ENCODE results near the gene LAYN.

LAYN gene

DNA sequence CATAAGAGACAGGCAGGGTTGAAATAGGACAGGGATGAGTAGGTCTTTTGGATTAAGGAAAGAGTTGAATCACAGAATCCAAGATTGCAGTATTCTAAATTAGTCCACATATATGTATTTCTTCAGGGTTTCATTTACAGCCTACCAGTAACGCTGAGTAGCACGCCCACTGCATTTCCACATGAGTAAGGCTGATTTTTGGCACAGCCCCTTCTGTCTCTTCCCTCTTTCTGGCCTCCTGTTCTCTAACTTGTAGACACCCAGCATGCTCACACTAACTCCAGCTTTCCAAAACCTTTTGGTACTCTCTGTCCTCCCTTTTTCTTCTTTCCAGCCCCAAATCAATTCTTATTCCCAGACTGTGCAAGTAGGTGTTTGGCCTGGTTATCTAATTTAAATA lies 58.0 kb downstream of the LAYN start:
- DNase-seq, result no peak

DNA sequence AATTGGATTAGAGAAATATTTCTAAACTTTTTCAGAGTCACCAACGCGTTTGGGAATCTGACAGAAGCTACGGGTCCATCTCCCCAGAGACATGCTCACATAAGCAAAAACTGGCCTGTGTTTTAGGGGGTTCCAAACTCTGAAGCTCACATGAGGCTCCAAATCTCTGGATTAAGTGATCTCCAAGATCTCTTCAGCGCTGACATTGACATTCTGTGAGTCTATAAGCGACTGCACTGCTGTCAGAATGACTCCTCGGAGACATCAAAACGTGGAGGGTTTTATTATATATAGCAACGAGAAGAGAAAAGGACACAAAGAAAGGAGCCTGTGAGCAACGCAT lies 61.1 kb downstream of the LAYN start:
- DNase-seq, result no peak

DNA sequence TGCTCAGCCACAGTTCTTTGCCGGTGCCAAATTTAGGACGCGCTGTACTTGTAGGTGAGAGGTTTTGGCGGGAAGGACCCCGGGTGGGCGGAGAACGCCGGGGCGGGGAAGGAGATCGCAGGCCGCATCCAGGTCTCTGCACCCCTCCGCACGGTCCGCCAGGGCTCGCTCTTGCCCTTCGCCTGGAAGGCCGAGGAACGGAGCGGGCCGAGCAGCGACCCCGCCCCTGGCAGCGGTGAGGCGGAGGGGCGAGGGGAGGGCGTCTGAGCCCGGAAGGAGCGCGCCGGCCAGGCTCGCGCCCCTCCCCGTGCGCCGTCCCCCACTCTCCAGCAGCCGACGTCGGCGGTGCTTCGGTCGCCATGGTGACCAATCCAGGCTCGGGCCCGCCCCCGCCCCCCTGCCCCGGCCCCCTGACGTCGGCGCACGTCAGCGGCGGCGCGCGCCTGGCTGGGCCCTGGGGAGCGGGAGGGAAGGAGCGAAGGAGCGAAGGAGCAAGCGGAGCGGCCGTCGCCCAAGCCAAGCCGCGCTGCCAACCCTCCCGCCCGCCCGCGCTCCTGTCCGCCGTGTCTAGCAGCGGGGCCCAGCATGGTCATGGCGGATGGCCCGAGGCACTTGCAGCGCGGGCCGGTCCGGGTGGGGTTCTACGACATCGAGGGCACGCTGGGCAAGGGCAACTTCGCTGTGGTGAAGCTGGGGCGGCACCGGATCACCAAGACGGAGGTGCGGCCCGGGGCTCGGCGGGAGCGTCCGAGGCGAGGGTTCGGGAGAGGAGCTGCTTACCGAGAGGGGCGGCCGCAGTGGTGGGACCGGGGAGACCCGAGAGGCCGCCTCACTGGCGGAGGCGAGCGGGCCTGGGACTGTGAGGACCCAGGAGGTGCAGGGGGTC lies 61.7 kb downstream of the LAYN start, which contains the start of gene SIK2:
Gene SIK2, plus strand, starts transcription at position 471 of the 886 bp plus-strand sequence. Its CDS starts 115 bp downstream, at position 586.
- DNase-seq, result peak; percentile 93

DNA sequence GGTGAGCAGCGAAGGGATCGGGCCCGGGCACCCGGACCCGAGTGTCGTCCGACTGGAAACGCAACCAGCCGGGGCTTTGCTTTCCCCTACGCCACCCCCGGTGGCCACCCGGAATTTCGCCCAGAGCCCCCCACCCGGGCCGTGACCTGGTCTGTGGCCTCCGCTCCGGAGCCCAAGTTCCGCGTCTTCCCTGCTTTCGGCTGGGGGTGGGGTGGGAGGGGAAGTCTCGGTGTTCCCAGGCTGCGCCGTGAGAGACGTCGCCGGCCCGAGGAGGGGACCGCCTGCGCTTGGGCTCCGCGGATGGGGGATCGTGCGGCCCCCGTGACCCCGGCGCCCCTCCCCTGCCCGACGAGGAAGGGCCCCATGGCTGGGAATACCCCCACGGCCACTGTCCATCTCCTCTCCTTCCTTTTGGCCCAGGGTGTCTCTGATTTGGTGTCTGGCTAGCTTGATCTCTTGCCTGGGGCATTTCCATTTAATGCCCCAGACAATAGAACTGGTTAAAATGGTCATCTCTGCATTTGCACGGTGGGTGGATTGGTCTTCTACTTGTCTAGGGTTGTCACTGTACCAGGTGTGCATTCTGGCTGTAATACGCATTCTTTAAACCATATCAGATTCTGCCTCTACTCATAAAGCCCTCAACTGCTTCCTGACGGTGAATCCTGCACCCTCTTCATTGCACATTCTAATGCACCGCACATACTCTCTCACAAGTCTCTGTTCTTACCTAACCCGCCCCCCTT lies 62.5 kb downstream of the LAYN start:
- DNase-seq, result peak; percentile 22

DNA sequence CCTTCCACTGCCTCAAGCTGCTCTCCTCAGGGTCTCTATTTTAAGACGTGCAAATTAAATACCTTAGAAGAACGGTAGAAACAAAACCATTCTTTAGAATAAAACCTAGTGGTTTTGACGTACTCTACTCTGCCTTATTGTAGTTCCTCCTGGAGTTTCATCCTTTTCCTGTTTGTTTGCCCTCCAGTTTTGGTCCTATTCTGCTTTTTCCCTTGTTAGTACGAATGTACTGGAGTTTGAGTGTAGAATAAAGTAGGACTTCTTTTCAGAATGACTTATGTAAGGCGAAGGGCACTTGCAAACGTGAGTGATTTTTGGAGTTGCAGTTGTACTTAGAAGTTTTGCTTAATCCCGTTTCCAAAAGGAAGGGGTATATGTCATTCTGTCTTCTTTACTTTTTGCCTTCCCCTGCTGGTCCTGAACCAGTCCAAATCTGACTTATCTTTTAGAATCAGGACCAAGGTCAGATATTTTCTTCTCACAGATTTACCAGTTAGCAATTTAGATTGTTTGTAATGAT lies 63.2 kb downstream of the LAYN start:
- no peak for DNase-seq

DNA sequence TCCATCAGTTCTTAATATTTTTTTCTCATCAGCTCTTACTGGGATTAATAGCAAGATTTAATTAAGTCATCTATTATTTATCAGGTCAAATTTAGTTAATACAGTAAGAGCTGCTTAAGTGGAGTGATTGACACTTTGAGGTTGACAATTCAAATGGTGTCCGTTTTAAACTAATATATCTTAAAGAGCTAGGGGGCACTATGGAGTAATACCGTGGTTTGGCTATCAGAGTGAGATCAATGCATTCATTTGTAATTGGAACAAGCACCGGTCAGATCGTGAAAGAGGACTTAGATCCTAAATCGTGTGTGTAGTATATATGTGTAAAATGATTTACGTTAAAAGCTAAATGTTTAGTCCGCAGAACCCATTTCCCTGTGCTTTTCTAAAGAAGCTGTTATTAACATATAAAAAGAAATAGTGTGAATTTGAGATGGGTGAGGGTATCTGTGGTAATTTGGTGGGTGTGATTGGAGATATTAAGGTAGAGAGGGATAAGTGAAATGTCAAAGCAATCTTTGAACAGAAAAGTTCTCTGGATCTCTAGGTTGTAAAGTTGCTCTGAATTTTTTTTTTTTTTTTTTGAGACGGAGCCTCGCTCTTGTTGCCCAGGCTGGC lies 64.0 kb downstream of the LAYN start:
- no peak for DNase-seq

DNA sequence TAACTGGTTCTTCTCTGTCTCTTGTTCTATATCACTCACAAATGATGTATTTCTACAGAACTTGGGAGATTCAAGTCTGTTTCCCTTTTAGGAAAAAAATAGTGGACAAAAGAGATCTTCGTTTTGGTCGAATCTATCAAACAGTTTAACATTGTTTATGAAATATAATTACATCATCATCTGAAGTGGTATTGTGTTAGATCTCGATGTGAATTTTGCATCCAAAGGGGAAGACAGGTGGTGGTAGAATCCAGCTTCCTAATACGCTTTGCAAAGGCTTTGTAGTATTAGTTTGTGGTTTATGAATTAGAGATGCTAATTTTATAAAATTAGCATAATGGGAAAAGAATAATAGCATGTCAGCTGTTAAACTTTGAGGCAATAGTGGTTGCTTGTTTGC lies 65.2 kb downstream of the LAYN start:
- DNase-seq, result no peak

DNA sequence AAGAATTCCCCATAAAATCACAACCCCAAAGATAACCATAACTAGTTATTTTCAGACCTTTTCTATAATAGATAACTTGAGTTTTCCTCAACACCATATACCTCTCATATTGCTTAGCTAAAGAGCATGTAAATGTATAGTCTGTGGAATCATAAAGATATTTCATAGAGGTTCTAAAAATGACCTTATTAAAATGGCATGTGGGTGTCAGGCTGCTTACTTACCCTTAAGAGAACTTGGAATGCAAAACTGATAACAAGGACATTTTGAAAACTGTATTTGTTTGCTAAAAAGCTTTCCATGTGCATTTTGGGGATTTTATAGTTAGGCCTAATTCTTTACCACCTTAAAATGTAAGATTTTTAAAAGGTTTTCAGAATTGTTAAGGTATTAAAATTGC lies 66.5 kb downstream of the LAYN start:
- DNase-seq, result no peak

DNA sequence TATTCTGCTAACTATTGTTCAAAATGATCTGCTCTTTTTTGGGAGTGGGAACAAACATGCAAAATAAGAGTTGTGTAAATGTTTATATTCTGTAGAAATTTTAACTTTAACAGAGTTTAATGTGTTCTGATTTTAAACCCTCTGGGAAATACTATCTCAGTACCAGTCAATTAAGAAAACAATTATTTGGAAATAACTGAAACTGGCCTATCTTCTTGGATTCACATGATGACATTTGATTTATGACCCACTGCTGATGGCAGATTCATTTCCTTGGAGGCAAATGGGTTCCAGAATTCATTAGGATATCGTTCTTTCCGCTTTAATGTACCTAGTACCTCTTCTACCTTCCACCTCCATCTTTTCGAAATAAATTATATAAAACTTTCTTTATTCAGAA lies 67.2 kb downstream of the LAYN start:
- no peak for DNase-seq

Data from CD4-positive, alpha-beta T cell treated with Interleukin-17A for 4 hours (primary cell).